Stimulated activated CD4-positive, alpha-beta T cell treated with anti-CD3 and anti-CD28 coated beads, Interleukin-4, amount 100 ng/mL, for 48 hours (primary cell): ENCODE data around the gene VPS52.
"Not testable (repeated sequence)": the region's sequence is repeated elsewhere in the genome, so short reads cannot be mapped to it uniquely, and the experiment has no call there.

Source experiments
- DNase-seq, 2 donors: peaks; one replicate each; pipeline ENCODE4 v3.0.0-alpha.2; 2020; ENCODE audit warnings: low read depth in 2 of 2

VPS52 gene

GRCh38 chr6:33305052-33305451, 33.4 kb upstream of the VPS52 start:
- no peak for DNase-seq

GRCh38 chr6:33304216-33304615, 32.5 kb upstream of the VPS52 start:
- DNase-seq: no peak

GRCh38 chr6:33301877-33302276, 30.2 kb upstream of the VPS52 start:
- no peak for DNase-seq

GRCh38 chr6:33299237-33299944, 27.7 kb upstream of the VPS52 start:
- peak; percentile 87 to 93 for DNase-seq

DNA sequence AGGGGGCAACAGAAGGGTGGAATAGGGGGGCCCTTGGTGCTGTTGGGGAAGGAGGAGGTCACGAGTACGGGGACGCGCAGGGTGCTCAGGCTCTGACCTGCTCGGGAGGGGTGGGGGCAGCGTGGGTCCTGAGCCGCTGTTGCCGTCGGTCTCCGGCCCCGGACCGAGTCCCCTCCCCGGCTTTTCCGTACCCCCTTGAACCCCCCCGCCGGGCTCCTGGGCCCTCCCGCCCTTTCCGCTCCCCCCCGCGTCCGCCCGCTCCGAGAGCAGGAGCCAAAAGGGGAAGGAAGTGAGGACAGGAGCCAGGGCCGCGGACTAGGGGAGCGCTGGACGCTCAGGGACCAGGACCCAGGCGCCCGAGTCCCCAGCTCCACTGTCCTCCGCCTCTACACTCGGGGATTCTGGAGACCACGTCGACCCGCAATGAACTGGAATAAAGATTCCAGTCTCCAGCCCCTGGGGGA, 27.1 kb upstream of the VPS52 start, which contains the start of gene RGL2:
Gene RGL2 (minus strand): TSS at position 170 of the 464 bp plus-strand sequence. CDS start 332 bp downstream, outside the sequence.
- DNase-seq: peak; percentile 39 to 45

GRCh38 chr6:33297956-33298772, 26.5 kb upstream of the VPS52 start:
- DNase-seq: peak in 1 of 2 donors; percentile 58

DNA sequence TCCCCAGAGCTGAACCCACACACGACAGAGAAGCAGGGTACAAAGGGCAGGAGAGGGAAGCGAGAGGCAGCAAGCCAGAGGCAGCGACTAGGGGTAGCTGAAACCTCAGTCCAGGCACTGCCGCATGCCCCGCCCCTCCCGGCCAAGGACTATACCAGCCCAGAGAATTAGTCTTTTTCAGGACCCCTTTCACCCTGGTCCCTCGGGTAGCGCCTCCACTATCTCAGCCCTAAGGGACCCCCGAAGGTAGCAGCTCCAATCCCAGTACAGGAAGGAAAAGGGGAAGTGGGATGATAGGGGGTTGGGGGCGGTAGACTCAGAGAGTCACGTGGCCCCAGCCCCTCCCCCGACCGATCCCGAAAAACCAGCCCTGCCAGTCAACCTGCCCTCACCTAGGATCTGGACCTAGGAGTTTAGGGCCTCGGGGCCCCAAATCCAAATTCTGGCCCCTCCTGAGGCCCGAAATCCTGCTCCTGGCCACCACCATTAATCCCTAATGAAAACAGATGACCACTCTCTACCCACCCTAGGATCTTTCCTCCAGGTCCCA, 25.8 kb upstream of the VPS52 start:
- no peak for DNase-seq

- no peak for DNase-seq
Observed at GRCh38 chr6:33296797-33297405, 25.2 kb upstream of the VPS52 start.

GRCh38 chr6:33295621-33296369, 24.1 kb upstream of the VPS52 start:
- DNase-seq: no peak

DNA sequence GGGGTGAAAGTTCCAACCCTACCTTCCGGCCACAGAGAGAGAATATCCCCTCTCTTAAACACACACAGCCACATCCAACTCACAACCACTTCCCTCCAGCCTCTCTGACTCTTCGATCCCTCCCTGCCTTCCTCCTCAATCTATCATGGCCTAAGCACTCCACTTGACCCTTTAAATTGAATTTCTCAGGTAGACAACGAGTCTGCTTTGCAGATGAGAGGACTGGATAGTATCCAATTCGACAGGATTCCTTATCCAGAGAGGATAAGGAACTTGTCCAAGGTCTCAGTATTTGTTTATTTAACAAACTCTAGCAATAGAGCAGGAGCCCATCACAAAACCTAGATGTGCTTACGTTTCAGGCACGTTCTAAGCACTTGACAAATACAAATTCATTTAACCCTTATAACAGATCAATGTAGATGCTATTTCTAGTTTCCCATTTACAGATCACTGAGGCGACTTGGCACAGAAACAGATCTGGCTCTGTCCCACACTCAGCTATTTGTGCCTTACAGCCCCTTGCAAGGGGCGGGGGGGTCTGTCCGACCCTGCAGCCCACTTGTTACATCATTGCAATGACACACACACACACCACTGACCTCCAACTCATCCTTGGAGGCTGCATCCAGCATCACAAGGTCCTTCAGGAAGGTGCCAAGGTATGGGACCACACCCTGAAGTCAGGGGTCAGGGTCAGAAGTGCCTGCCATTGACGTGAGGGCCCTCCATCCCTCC, 22.6 kb upstream of the VPS52 start:
- DNase-seq: no peak

GRCh38 chr6:33292996-33293682, 21.5 kb upstream of the VPS52 start:
- DNase-seq: no peak

- DNase-seq: no peak
Observed at GRCh38 chr6:33290459-33290858, 18.8 kb upstream of the VPS52 start.

DNA sequence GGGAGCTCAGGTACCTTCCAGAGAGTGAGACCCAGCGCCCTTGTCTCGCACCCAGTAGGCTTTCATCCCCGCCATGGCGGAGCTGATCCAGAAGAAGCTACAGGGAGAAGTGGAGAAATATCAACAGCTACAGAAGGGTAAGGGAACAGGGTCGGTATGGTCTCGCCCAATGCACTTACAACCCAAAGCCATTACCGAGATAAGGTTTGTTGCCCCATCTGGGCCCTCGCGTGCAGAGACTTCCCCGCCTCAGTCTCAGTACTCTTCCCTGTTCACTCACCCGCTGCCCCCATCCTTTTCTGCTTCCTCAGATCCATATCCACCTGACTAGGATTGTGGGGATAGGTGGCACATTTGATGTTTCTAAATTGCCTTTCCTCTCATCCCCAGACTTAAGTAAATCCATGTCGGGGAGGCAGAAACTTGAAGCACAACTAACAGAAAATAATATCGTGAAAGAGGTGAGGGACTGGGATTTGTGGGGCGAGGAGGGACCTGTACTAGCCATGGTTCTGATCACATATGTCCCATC, 18.2 kb upstream of the VPS52 start:
- DNase-seq: no peak

GRCh38 chr6:33288921-33289783, 17.5 kb upstream of the VPS52 start, which contains the start of the genes PFDN6 and WDR46:
TSS of gene PFDN6 (plus strand) at chr6:33289601. CDS start at chr6:33289857, 256 bp downstream.
TSS of gene WDR46 (minus strand) at chr6:33289239. CDS start at chr6:33289170, 69 bp downstream.
- DNase-seq: peak; percentile 59 to 79

DNA sequence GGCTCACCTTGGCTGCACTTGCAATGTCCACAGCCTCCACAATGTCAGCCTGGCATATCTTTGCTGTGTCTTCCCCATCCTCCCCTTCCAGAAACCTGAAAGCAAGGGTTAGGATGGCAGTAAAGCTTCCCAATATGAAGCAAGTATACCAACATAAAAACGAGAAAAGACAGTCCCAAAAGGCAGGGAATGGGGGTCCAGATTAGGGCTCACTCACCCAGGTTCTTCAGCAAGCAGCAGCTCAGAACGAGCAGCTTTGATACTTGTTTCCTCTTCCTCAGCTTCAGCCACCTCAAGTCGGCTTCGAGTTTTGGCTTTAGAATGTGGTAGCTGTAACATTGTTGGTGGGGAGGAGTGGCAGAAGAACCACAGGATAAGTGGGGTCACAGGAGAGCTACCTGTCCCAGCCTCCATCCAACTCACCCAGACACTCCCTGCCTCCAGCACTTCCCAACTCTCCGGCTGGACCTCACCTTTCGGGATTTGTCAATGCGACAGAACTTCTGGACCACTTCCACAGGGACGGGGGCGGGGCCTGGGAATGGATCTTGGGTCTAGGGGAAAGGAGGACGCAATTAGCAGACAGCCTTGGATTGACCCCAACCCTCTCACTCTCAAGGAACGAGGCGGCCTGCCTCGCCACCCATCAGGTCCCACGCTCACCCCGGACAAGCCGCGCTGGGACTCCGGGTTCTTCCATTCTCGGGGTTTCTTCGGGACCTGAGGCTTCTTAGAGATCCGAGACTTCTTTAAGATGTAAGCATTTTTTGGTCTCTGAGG, 16.7 kb upstream of the VPS52 start:
- no peak for DNase-seq

- DNase-seq: no peak
Observed at GRCh38 chr6:33286946-33287914, 15.6 kb upstream of the VPS52 start.

DNA sequence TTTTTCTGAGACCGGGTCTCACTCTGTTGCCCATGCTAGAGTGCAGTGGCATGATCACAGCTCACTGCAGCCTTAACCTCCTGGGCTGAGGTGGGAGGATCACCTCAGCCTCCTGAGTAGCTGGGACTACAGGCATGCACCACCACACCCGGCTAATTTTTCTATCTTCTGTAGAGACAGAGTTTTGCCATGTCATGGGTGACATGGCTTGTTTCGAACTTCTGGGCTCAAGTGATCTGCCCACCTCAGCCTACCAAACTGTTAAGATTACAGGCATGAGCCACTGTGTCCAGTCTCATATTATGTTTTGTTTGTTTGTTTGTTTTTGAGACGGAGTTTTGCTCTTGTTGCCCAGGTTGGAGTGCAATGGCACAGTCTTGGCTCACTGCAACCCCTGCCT, 13.5 kb upstream of the VPS52 start:
- not testable (repeated sequence) for DNase-seq
